BJ (cell line): Measurements from ENCODE around the gene RGPD8. TPM values are rescaled to one million over a fixed set of nuclear protein-coding genes. Genes with fewer than 3 reads are reported as not detected.
"Not testable (repeated sequence)": the region's sequence is repeated elsewhere in the genome, so short reads cannot be mapped to it uniquely, and the experiment has no call there.

Source experiments
- CTCF ChIA-PET: fragments of 350-600 bp; formaldehyde crosslinking; extraction: SDS; loops from one replicate; lab custom pipeline; 2021; ENCODE audit warnings: antibody characterized with exemption, inconsistent platforms; lab: Yijun Ruan, JAX
- POLR2A ChIA-PET: fragments of 300-600 bp; sonication (Branson Sonifier 250); formaldehyde crosslinking; extraction: SDS; loops from one replicate; lab custom pipeline; 2021; ENCODE audit warnings: antibody characterized with exemption; lab: Charles Lee
- DNase-seq: peaks from one replicate; pipeline ENCODE4 v3.0.0-alpha.2; 2011; ENCODE audit warnings: low read depth
- H3K27me3 ChIP-seq: 2 replicates; pipeline ENCODE4 v1.6.0; 2011; ENCODE audit warnings: low read length; ENCODE audit not compliant: control insufficient read depth, insufficient read depth
- H3K36me3 ChIP-seq: 2 replicates; pipeline ENCODE4 v1.5.1; 2011; ENCODE audit warnings: low read length; ENCODE audit not compliant: control insufficient read depth, insufficient read depth
- H3K4me3 ChIP-seq: 2 replicates; pipeline ENCODE4 v1.5.1; 2011; ENCODE audit warnings: low read depth, mild to moderate bottlenecking, control low read depth, low read length
- polyA plus RNA-seq: library from polyadenylated mRNA; depleted of rRNA; stranded (reverse); fragments of >200 nt; gene quantifications from 2 replicates; pipeline ENCODE4 v1.2.3, GENCODE V29; 2011
- TF ChIP-seq, protein P1 (sequence below): IDR thresholded peaks from 2 replicates; pipeline ENCODE4 v1.5.1; 2011; ENCODE audit warnings: low read depth, mild to moderate bottlenecking, control low read depth, inconsistent platforms, low read length, moderate library complexity; ENCODE audit not compliant: insufficient read depth

Gene RGPD8
- polyA plus RNA-seq, 1 experiment = 0.97 TPM

DNA sequence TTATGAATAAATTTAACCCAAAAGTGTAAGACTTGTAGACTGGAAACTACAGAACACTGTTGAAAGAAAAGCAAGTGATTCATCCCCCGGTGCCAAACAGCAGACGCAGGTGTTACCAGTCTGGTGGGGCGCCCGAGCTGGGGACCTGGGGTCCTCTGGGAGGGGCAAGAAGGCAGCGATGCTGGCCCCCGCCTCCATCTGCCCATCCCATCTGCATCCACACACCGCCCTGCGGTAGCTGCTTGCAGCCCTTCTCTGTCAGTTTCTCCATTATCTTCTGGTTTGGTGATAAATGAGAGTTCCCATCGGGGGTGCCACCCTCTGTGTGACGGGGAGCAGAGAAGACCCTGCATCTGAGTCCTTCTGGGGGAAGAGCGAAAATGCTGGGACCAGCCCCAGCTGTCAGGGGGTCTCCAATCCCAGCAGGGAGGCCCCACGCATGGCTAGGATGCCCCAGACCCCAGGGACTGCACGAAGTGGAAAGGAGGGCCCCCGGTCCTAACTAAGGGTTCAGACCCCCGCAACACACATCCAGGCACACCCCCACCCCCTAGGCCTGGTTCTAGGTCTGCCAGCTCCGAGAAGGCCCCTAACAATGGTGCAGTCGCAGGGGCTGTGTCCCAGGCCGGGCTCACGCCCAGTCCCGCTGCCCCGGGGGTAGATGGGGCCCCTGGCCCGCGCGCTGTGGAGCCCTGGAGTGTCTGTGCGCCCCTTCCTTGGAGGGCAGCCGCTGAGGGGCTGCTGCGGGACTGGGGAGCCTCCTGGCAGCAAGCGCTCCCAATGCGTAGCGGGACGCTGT lies 686 bp upstream of the RGPD8 start:
- CTCF ChIA-PET = interaction anchor here (0.7 to 1.0 kb wide), 2 partner anchors 96 to 173 kb away, joined by 4 read pairs; no protein-coding TSS in a partner anchor
- Histone ChIP-seq H3K27me3 (no peaks in the 10 kb centered on the region; the same call in 1 of the 2 replicates), H3K4me3 (no peak overlapping the region), H3K36me3 (no peaks in the 10 kb centered on the region)
- TF ChIP-seq, protein P1, sequence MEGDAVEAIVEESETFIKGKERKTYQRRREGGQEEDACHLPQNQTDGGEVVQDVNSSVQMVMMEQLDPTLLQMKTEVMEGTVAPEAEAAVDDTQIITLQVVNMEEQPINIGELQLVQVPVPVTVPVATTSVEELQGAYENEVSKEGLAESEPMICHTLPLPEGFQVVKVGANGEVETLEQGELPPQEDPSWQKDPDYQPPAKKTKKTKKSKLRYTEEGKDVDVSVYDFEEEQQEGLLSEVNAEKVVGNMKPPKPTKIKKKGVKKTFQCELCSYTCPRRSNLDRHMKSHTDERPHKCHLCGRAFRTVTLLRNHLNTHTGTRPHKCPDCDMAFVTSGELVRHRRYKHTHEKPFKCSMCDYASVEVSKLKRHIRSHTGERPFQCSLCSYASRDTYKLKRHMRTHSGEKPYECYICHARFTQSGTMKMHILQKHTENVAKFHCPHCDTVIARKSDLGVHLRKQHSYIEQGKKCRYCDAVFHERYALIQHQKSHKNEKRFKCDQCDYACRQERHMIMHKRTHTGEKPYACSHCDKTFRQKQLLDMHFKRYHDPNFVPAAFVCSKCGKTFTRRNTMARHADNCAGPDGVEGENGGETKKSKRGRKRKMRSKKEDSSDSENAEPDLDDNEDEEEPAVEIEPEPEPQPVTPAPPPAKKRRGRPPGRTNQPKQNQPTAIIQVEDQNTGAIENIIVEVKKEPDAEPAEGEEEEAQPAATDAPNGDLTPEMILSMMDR = no peak
- POLR2A ChIA-PET = no interaction called here
- no peak for DNase-seq

DNA sequence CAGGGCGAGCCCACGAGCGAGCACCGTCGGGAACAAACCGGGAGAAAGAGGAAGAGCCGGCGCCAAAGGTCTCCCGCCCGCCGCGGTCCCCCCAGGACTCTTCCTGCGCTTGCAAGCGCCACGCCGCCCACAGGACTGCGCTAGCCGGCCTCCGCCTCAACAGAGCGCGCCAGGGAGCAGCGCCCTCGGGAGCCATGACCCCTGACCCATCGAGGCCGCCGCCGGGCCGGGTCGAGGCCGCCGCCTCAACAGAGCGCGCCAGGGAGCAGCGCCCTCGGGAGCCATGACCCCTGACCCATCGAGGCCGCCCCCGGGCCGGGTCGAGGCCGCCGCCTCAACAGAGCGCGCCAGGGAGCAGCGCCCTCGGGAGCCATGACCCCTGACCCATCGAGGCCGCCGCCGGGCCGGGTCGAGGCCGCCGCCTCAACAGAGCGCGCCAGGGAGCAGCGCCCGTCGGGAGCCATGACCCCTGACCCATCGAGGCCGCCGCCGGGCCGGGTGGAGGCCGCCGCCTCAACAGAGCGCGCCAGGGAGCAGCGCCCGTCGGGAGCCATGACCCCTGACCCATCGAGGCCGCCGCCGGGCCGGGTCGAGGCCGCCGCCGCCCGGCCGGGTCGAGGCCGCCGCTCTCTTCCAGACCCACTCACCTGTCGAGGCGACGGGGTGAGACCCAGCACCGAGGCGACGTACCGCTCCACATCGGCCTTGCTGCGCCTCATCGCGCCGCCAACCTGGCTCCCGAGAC lies 538 bp downstream of the RGPD8 start:
- H3K4me3 ChIP-seq = peak overlapping the region; percentile 30
- H3K27me3 ChIP-seq, H3K36me3 ChIP-seq, DNase-seq, CTCF ChIA-PET: not testable (repeated sequence)
- POLR2A ChIA-PET = interaction anchor here (0.7 kb wide), 1 partner anchor 310 kb away, joined by 5 read pairs; no protein-coding TSS in a partner anchor

DNA sequence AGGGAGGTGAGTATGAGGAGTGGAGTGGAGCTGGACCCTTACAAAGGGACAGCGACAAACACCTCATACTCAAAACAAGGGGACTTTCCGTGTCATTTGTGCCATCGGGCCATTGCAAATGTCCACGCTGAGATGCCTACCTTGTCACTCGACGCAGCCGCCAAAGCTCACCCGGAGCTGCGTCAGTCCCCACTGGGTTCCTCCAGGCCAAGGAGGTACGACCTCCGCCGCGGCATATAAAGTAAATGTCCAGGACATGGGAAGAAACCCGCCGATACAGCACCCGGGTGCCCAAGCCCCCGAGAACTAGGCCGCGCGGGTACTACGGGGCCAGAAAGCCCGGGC lies 1.1 kb downstream of the RGPD8 start:
- CTCF ChIA-PET = not testable (repeated sequence)

DNA sequence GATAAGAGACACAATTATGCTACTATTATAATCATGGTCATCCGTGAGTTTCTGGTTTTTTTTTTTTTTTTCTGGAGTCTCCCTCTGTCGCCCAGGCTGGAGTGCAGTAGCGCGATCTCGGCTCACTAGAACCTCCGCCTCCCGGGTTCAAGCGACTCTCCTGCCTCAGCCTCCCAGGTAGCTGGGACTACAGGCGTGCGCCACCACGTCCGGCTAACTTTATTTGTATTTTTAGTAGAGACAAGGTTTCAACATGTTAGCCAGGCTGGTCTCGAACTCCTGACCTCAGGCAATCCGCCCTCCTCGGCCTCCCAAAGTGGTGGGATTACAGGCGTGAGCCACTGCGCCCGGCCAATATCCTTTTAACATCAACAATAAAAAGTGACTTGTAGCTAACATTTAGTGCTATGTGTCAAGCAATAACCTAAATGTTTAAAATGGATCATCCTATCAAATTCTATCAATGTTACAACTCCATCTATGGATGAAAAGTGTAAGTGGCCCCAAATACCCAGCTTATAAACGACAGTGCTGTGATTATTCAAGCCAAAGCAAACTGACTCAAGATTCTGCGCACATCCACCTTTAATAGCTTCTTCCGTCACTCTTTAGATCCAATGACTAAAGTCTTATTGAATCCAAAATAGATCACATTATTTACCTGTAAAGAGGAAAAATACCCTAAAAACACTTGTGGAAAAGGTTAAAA lies 1.7 kb downstream of the RGPD8 start:
- H3K27me3 ChIP-seq, CTCF ChIA-PET, H3K4me3 ChIP-seq, POLR2A ChIA-PET, DNase-seq, H3K36me3 ChIP-seq: not testable (repeated sequence)

More for the DNA sequence above, 1.1 kb downstream of the RGPD8 start:
- POLR2A ChIA-PET, DNase-seq, H3K36me3 ChIP-seq, H3K4me3 ChIP-seq, H3K27me3 ChIP-seq: not testable (repeated sequence)

DNA sequence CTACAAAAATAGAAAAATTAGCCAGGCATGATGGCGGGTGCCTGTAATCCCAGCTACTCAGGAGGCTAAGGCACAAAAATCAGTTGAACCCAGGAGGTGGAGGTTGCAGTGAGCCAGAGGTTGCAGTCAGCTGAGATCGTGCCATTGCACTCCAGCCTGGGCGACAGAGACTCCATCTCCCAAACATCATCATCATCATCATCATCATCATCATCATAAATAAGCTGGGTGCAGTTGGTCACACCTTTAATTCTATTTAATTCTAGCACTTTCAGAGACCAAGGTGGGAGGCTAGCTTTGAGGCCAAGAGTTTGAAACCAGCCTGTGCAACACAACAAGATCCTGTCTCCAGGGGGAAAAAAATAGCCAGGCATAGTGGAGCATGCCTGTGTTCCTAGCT lies 8.9 kb downstream of the RGPD8 start:
- DNase-seq, POLR2A ChIA-PET, H3K27me3 ChIP-seq, H3K36me3 ChIP-seq, CTCF ChIA-PET, H3K4me3 ChIP-seq: not testable (repeated sequence)

DNA sequence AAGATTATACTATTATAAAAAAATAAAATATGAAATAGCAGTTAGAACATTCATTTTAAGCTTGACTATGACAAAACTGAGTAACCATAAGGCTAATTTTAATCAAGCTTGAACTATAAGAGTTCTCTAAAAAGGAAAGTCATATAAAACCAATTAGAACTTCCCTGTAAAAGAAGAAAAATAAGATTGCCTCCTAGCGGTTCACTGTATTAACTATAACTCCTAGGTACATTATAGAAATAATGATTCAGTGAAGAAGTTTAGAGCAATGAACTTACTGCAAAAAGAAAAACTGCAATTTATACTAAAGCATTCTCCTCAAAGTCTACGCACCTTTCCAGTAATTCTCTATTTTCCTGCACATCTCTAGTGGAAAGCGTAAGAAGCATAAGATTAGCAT lies 16.6 kb downstream of the RGPD8 start:
- H3K36me3 ChIP-seq, H3K27me3 ChIP-seq, DNase-seq, POLR2A ChIA-PET, H3K4me3 ChIP-seq, CTCF ChIA-PET: not testable (repeated sequence)

DNA sequence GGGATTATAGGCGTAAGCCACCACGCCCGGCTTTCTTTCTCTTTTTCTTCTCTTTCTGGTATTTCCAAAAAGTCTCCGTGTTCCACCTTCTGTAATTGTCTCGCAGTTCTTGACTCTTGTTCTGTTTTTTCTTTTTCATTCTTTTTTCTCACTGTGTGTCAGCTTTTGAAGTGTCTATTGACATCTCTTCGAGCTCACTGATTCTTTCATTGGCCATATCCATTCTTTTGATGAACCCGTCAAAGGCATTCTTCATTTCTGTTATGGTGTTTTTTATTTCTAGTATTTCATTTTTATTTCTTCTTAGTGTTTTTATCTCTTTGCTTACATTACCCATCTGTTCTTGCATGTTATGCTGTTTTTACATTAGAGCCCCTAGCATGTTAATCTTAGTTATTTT lies 73.4 kb downstream of the RGPD8 start:
- H3K4me3 ChIP-seq, CTCF ChIA-PET, DNase-seq, H3K36me3 ChIP-seq, POLR2A ChIA-PET, H3K27me3 ChIP-seq: not testable (repeated sequence)

DNA sequence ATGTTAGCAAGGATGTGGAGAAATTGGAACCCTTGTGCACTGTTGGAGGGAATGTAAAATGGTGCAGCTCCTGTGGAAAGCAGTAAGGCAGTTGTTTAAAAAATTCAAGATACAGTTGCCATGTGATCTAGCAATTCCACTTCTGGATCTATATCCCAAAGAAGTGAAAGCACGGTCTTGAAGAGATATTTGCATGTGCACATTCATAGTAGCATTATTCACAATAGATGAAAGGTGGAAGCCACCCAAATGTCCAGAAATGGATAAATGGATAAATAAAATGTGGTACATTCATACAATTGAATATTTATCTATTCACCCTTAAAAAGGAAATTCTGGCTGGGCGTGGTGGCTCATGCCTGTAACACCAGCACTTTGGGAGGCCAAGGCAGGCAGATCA lies 79.1 kb downstream of the RGPD8 start:
- H3K27me3 ChIP-seq, H3K4me3 ChIP-seq, CTCF ChIA-PET, H3K36me3 ChIP-seq, POLR2A ChIA-PET, DNase-seq: not testable (repeated sequence)

DNA sequence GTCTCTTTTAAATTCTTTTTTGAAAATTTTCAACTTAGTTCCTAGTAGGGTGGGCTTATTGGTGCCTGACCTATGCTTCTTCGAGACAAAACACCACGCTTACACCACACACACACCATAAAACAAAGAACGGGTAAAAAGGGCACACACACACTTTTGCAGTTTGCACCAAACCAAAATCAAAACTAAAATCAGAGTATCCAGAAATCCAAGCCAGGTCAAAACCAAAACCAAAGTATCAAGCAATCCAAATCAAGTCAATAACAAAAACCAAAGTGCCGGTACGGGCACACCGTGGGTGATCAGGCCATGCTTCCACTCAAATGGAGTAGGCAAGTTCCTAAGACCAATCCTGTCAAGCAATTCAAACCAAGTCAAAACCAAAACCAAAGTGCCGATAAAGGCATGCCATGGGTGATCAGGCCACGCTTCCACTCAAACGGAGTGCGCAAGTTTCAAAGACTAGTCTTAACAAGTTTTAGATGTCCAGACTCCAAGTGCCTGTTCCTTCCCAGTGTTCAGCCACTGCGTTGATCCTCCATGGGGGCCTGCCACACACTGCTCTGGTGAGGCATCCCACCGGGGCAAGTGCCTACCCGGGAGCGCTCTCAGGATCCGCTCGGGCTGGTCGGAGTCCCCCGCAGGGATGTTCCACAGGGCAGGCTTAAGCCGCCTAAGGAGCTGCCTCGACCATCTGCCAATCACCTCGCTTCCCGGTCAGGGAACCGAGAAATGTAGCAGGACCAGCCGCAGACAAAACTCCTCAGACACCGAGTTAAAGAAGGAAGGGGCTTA lies 80.4 kb downstream of the RGPD8 start:
- POLR2A ChIA-PET = not testable (repeated sequence)

DNA sequence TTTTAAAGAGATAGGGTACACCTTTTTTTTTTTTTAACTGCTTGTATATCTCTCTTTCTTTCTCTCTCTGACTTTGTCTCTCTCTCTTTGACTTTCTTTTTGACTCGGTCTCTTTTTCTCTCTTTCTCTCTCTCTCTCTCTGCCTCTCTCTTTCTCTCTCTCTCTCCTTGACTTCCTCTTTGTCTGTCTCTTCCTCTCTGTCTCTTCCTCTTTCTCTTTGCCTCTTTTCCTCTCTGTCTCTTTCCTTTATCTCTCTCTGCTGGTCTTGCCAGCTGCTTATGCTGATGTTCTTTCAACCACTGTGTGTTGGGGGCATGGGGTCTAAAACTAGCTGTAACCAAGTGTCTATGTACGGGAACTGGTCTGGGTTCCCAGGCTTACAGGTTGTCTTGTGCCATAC lies 81.2 kb downstream of the RGPD8 start:
- H3K36me3 ChIP-seq, CTCF ChIA-PET, POLR2A ChIA-PET, H3K4me3 ChIP-seq, DNase-seq, H3K27me3 ChIP-seq: not testable (repeated sequence)

More for the DNA sequence above, 80.4 kb downstream of the RGPD8 start:
- CTCF ChIA-PET, H3K27me3 ChIP-seq, DNase-seq, H3K4me3 ChIP-seq, H3K36me3 ChIP-seq: not testable (repeated sequence)
